T-helper 22 cell (primary cell): ENCODE results near the gene CBS.
"Not testable (repeated sequence)": the region's sequence is repeated elsewhere in the genome, so short reads cannot be mapped to it uniquely, and the experiment has no call there.

Experiments
- DNase-seq: peaks from one replicate; pipeline ENCODE4 v3.0.0-alpha.2; 2020; ENCODE audit warnings: low read depth

The CBS gene

DNA sequence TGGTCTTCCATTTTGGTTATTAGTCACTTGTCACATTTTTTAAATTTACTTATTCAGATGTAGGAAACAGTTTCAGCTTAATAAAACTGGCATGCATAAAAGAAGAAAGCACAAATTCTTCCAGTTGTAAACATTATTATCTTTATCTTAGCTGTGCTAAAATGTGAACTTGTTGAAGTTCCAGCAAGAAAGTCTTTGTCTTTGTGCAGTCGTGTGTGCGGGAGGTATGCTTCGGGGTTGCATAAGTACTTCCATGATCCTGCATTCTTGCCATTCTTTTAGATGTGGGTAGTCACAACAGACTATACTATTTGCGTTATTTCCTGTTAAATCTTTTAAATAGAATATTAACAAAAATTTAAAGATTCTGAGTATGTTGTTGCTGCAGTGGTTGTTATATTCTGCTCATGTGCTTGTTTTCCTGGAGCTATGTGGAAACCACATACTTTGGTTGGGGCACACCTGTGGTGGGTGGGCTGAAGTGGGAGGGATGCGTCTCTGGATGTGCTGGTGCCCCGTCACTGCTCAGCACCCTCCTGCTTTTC is 49.9 kb downstream of the CBS start:
- no peak for DNase-seq

DNA sequence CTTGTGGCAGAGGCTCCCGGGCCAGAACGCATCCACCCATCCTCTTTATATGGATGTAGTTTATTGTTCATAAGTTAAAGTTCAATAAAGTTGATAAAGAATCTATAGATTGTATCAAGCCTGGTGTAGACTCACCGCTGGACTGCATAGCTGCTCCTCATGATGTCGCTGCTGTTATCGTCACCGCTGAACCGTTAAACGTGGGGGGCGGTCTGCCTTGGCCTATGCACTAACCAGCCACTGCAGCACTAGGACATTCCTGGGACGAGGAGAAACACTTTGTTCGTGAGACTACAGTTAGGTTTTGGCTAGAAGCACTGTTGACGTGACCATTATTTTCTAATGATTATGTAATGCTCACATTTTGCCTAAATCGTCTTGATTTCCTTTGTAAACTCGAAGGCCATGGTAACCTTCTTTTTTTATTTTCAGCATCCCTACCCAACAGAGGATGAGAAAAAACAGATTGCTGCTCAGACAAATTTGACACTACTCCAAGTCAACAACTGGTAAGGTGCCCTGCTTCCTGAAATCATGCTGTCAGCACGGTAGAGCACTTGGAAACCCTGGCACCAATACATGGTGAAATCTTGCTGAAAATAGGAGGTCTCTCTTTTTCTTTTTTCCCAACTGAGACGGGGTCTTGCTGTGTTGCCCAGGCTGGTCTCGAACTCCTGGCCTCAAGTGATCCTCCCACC is 51.0 kb downstream of the CBS start:
- DNase-seq = no peak

DNA sequence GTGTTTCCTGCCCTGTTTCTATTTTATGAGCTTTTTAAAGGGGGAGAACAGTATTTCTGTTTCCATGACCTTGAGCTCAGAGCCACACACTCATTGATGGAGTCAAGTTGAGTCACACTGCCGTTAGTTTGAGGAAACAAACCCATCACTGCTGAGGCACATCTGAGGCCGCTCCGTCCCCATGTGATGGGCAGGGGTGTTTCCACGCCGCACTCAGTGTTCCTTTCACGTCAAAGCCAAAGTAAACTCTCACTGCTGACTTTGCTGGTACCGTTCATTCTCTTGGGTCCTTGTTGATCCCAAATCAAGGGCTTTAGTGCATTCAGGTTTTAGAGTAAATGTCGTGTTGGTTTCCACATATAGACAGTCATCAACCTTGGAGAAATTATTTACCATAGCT is 52.5 kb downstream of the CBS start:
- DNase-seq = no peak

DNA sequence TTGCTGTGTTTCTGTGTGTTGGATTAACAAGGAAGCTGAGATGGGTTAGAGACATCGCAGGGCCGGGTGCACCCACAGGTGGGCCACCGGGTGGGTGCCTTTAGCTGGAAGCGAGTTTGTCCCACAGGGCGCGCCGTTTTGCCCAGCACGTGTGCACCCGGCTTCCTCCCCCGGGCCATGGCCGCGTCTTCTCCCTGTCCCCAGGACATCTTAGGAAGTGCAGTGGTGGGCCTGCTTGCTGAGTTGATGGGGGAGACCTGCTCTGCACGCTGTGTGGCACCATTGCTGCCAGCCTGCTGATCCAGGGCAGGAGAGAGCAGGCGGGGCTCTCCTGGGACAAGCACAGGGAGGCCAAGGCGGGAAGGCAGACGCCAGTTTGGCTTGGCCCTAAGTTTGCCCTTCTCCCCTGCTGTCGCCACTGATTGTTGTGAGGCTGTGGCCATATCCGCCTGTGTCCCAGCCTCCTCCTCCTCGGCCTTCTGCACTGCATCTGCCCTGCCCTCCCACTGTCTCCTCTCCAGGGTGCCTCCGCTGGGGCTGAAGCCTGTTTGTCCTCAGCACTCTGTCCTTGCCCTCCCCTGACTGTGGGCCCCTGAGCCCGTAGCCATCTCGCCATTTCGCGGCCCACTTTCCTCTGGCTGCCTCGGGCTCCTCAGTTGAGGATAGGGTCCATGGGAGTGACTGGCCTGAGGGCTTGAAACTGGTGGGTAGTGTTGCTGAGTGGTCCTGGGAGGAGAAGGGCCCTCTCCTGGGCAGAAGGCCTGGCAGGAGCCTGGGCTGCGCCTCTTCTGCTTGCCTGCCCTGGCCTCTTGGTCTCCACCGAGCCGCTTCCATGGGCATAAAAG is 53.7 kb downstream of the CBS start:
- no peak for DNase-seq

DNA sequence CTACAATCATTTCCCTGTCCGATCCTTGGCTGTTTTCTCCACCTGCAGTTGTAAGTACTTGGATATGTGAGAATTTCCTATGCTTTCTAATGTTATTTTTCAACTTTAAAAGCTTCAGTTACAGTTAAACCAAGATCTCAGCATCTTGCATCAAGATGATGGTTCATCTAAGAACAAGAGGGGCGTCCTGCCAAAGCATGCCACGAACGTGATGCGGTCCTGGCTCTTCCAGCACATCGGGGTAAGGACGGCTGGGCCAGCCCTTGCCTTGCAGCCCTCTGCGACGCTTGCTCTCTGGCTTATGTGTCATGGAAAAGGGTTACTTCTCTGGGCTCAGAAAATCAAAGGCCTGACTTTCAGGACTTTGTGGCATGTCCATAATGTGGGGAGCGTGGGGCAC is 54.4 kb downstream of the CBS start:
- no peak for DNase-seq

DNA sequence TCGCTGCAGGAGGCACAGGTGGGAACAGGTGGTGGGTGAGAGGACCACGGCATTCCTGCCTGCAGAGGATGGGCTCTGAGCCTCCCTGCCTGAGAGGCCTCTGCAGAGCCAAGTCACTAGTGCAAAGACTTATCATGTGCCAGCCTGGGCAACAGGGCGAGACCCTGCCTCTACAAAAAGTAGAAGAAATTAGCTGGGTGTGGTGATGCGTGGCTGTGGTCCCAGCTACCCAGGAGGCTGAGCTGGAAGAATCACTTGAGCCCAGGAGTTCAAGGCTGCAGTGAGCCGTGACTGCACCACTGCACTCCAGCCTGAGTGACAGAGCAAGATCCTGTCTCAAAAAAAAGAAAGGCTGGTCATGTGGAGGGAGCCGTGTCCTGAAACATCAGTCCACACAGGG is 54.9 kb downstream of the CBS start:
- DNase-seq = no peak

DNA sequence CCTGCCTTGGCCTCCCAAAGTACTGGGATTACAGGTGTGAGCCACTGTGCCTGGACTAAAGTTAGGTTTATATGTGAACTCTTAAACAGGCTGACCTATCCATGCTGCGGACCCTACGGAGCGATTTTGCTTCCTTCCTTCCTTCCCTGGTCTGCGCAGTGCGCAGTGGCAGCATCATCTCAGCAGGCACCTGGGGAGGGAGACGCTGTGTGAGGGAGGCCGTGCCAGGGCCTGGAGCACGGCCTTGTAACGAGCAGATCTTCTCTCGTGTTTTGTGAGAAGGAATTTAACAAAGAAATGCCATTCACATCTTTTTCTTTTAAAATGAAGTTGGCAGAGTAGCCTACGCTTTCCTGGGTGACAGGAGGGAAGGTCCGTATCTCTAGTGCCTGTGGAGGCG is 55.5 kb downstream of the CBS start:
- no peak for DNase-seq

DNA sequence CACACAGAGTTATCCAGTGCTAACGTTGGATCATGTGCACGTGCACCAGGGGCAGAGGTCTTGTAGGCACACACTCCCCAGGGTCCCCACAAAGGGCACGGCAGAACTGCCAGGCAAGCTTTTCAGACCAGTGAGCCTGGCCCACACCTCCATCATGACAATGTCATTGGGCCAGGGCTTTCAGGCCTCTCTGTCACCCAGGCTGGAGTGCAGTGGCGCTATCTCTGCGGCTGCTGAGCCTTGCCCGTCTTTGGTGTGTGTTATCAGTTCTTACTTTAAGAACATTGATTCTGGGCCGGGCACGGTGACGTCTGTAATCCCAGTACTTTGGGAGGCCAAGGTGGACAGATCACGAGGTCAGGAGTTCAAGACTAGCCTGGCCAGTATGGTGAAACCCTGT is 57.1 kb downstream of the CBS start:
- no peak for DNase-seq

DNA sequence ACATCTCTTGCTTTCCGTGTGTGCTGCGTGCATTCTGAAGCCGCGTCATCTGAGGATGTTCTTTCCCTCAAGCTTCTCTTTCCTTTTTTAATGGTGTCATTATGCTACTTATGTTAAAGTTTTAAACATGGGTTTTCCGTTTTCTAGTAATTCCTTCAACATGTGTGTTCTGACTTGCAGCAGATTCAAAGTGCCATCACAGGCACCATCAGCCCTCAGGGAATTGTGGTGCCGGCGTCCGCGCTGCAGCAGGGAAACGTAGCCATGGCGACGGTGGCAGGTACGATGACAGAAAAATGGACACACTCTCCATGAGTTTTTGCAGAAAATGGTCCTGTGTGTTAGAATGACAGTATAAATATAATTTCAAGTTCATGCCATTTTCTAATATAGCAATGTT is 58.9 kb downstream of the CBS start:
- DNase-seq = no peak

DNA sequence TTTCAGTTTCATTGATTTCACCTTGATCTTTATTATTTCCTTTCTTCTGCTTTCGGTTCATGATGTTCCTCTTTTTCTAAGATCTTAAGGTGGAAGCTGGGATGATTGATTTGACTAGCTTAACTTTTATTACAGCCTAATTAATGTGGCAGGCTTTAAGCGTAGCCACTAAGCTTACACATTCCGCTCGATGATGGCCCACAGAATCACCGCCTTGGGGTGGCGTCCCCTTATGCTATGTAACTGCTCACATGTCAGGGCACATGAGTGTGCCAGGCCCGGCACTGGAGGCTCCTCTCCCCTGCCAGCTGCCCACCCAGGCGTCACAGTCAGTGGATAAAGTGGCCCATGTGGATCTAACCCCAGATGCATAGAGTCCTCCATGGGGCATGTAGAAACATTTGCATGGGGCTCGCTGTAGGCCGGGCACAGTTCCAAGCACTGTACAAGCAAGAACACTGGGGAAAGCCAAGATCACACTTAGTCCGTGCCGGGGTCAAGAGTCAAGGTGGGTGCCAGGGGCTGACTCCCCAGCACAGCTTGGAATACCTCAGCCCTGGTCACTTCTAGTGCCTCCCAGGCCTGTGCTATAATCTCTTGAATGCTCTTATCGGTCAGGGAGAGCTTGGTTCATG is 59.6 kb downstream of the CBS start:
- DNase-seq = no peak

DNA sequence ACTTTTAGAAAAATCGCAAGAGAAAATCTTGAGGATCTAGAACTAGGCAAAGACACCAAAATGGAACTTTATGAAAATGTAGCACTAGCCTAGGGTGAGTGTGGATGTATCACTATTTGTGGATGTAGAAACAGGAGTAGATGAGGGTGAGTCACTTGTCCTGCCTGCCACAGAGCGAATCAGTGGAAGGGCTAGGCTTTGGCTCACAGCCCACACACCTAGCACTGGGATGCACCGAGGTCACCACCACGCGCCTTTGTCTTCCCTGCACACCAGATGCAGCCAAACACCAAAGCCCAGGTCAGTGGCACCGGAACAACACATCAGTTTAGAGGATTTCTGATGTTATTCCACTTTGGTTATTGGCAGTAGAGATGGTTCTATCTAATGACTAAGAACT is 63.0 kb downstream of the CBS start:
- no peak for DNase-seq

DNA sequence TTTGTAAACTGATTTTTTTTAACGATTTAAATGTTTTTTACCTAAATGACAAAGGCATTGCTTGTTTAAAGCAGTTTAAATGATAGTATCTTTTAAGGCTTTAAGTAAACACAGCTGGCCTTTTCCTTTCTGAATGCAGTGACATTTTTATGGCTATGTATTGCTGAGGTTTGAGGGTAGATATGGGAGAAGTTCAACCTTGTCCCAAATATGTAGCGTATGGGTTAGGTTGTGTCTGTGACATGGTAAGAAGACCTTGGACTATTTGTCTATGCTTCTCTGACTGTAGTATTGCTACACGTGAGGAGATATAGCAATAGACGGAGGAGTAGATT is 68.8 kb downstream of the CBS start:
- DNase-seq = no peak

DNA sequence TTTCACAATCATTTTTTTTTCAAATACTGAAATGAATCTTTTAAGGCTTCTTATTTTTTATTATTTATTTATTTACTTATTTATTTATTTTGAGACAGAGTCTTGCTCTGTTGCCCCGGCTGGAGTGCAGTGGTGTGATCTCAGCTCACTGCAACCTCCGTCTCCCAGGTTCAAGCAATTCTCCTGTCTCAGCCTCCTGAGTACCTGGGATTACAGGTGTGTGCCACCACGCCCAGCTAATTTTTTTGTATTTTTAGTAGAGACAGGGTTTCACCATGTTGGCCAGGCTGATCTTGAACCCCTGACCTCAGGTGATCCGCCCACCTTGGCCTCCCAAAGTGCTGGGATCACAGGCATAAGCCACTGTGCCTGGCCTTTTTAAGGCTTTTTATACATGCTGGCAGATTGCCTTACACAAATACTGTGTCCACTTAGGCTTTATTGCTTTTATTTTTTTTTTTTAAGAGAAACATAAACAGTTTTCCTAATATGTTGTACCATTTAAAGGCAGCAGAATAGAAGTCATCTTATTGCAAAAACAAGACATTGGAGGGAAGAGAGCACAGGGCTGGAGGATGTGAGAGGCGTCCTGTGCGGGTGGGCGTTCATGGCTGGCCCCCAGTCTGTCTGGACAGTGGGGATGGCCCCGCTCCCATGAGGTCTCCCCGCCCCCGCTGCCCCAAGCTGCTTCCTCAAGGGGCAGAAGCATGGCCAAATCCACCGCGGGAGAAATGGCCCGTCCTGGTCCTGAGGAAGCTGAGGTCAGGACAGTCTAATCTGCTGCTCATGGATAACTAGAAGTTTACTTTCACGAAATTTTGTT is 69.4 kb downstream of the CBS start:
- DNase-seq = not testable (repeated sequence)

DNA sequence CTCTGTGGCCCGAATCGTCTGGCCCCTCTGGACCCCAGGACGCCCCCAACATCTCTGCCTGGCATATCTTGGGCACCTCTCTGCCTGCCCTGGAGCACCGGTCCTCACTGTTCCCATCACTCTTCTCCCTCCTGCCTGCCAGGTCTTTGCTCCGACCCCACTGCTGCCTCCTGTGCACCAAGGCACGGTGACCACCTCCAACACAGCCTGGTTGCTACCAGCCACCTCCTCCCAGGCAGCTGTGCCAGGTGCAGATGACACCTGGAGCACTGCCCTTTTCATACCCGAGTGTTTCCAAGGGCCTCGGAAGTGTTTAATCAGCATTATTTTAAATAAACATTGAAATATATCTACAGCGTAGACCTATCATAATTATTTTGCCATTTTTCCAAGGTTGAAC is 70.0 kb downstream of the CBS start:
- DNase-seq = no peak

DNA sequence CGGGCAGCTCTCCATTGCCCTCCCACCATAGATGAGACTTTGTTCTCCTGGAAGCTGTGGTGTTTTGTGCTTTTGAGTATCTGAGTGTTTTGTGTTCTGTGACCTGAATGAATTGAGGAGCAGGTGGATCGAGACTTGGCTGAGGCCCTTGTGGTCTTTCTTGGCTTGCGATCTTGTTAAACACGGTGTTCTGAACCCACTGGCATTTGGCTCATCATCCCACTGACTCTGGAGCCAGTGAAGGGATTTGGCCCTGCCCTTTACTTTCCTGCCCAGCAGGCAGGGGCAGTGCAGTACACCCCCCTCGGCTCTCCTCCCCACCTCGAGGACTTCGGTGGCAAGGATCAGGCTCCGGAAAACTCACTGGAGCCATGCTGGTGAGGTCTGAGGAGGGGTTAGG is 70.7 kb downstream of the CBS start:
- DNase-seq = no peak
